Effector CD4-positive, alpha-beta T cell (primary cell): Measurements from ENCODE around the gene ZKSCAN4.

Source experiments
- DNase-seq: peaks from one replicate; pipeline ENCODE4 v3.0.0-alpha.2; 2020

The ZKSCAN4 gene

GRCh38 chr6:28248916-28249315 is 3.2 kb downstream of the ZKSCAN4 start:
- no peak for DNase-seq

- no peak for DNase-seq
These were observed 6.7 kb downstream of the ZKSCAN4 start for GRCh38 chr6:28245206-28245941.

GRCh38 chr6:28243946-28244345 is 8.1 kb downstream of the ZKSCAN4 start:
- DNase-seq, result no peak

DNA sequence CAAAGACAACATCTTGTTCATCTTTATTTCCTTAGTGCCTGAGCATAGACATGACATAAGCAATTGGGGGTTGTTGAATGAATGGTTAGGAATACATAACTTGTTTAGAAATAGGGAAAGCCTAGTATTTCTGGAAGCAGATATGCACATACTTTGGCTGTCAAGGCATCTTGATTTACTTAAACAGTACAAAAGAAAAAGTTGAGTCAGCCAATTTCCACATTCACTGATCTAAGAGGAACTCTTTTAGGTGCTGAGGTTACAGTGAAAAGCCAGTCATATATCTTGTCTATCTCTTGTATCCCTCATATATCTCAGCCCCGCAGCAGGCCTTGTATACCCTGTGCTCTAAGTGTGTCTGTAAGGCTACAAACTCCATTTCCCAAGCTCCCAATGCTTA is 11.6 kb downstream of the ZKSCAN4 start:
- no peak for DNase-seq

- no peak for DNase-seq
These were observed 12.4 kb downstream of the ZKSCAN4 start for GRCh38 chr6:28239636-28240035.

DNA sequence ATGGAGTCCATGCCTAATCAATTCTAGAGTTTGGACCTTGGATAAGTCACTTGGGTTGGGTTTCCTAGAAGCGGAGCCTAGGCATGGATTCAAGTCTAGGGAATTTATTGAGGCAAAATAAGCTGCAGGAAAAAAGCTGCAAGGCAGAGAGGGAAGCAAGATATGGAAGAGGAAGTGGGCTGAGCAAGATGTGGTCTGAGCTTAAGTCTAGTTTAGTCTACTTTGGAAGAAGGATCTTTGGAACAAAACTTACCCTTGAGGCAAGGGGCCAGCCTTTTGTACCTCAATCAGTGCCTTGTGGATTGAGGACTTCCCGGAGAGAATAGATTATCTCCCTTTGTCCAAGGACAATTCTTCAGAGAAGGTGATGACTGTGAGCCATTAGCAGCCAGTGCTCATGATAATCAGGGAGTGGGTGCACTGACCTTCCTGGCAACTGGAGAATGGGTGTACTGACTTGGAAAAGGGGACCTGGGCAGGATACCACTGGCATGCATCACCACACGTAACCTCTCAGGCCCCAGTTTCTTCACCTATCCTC is 16.1 kb downstream of the ZKSCAN4 start:
- DNase-seq, result no peak

GRCh38 chr6:28232785-28233184 is 19.3 kb downstream of the ZKSCAN4 start:
- DNase-seq, result no peak

DNA sequence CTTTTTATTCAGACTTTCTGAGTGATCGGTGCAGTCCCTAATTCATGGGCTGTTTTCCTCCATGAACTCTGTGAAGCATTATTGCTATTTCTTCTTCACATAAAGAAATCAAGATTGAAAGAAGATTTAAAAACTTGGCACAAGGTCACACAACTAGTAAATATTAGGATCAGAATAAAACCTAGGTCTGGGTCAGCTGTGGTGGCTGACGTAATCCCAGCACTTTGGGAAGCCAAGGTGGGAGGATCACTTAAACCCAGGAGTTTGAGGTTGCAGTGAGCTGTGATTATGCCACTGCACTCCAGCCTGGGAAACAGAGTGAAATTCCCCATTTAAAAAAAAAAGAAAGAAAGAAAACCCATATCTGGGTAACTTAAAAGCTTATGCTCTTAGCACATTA is 25.6 kb downstream of the ZKSCAN4 start:
- no peak for DNase-seq

GRCh38 chr6:28225056-28225834 is 26.8 kb downstream of the ZKSCAN4 start, which contains the start of gene ZSCAN9:
Gene ZSCAN9 (plus strand): TSS chr6:28225275. CDS start chr6:28227085, 1,810 bp downstream.
- DNase-seq, result no peak

GRCh38 chr6:28224131-28225055 is 27.7 kb downstream of the ZKSCAN4 start:
- DNase-seq, result no peak

- no peak for DNase-seq
These were observed 31.6 kb downstream of the ZKSCAN4 start for GRCh38 chr6:28220257-28221133.

DNA sequence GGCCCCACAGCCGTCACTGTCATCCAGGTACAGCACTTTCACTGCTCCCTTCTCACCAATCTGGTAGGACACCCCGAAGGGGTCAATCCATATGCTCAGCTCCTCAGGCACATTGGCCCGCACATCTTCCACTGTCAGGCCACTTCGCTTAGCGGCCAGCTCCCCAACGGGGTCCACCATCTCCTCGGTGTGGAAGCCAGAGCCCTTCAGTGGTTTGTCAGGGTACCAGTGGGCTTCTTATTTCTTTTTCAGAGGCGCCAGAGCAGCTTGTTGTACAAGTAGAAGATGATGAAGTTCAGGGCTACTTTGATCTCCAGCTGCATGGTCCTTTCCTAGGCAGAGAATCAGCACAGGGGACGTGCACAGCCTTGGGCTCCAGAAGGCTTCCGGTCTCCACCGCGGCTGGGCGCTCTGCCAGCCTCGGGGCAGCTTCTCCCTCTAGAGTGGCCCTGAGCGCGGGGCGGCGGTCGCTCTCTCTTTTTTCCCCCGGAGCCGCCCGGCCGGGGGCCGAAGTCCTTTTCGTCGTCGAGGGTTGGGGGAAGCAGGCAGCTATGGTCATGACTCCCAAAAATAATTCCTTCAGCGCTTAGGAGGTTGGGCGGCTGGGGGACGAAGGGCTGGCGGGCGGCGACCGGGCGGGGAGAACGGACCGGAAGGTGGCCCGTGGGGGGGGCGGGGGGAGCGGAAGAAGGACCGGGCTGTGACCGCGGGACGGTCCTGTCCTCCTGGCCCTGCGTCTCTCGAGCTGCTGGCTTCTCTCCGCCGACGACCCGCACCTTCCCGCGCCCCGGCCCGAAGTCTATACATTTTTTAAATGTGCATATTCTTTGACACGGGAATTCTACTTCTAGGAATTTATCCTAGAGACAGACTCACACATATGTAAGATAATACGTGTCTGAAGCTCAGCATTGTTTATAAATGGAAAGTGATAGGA is 33.5 kb downstream of the ZKSCAN4 start:
- no peak for DNase-seq

- DNase-seq, result no peak
These were observed 34.2 kb downstream of the ZKSCAN4 start for GRCh38 chr6:28217890-28218289.

DNA sequence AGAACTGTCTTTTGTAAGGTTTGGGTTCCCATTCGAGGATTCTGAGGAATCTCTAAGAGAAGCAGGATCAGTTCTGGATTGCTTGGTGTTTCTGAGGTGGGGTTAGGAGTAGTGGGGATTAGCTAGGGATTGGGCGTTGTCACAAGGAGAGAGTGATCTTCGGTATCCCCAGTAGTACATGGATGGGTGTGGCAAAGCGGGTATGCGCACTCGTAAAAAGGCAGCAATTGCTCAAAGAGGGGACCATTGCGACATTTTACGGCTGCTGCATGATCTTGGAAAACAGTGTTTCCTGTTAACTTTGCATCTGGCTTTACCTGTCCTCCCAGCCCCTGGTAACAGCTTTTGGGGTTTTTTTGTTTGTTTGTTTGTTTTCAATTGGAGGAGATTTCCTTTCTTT is 36.6 kb downstream of the ZKSCAN4 start:
- DNase-seq, result no peak

GRCh38 chr6:28213213-28213523 is 38.9 kb downstream of the ZKSCAN4 start:
- DNase-seq, result no peak

DNA sequence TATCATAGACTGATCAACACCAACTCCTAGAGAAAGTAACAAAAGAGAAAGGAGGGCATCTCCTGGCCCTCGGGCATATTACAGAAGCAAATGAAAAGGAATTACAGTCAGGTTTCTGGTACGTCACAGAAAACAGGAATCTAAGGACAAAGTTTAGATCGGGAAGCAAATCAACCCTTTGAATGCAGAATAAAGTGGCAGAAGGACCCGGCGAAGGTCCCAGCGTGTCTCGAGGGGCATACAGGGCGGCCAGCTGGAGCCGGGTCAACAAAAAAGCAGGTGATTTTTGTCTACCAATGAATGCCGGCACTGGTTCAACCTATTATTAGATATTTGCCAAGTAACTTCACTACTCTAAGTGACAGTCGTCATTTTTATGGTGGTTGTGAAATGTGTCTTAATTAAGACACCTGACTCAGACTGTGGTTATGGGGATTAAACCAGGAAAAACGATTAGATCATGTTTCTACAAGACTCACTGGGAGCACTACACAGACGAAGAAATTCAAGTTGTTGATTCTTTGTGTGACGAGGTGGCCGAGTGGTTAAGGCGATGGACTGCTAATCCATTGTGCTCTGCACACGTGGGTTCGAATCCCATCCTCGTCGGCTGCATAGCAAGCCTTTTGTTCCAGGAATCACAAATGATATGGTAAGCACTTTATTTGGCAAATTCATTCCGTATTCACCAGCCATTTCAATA is 39.4 kb downstream of the ZKSCAN4 start:
- DNase-seq, result no peak

DNA sequence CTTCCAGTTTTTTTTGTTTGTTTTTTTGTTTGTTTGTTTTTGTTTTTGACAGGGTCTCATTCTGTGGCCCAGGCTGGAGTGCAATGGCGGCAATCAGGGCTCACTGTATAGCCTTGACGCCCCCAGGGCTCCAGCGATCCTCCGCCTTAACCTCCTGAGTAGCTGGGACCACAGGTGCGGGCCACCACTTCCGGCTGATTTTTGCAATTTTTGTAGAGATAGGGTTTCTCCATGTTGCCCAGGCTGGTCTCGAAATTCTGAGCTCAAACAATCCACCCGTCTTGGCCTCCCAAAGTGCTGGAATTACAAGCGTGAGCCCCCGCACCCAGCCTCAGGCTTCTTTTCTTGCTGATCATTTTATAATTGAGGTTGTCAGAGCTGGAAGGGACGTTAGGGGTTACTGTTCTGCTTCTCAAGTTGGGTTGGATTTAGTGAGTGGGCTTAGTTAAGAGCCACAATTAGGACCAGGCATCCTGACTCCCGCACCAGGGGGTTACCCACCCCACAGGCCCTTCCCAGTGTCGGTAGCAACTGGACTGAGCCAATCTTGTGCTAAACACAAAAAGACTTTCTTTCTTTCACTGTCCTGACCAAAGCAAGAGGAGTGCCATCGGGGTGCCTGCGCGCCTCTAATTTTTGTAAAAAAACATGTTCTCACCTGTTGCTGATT is 40.1 kb downstream of the ZKSCAN4 start:
- no peak for DNase-seq

DNA sequence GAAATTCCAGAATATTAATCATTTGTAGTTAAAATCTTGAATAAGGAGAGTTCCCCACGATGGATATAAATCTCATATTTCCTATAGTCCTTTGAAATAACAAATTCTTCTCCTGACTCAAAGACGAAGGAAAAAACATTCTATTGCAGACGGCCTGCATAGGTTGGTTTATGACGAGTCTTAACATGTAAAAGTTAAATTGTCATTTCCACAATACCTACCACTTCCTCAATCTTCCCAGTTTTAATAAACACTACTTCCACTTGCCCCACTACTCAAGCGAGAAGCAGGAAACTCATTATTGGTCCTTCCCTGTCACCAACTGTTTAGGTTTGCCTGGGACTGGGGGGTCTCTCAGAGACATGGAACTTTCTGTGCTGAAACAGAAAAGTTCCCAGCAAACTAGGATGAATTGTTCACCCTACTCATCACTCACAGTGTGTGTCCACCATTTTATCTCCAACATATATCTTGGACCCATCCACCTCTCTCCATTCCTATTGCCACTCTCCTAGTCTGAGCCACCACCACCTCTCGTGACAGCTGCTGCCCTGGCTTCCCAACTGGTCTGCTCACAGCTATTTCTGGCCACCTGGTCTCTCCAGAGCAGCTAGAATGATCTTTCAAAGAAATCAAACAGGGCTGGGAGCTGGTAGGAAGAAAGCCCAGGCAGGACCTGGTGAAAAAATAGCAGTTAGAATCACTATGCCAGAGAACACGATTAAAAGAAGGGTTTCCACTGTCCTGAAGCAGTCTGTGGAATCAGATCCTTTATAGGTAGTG is 42.1 kb downstream of the ZKSCAN4 start:
- DNase-seq, result no peak
